H9 (cell line): Measurements from ENCODE around the gene PITRM1. TPM values are rescaled to one million over a fixed set of nuclear protein-coding genes. Genes with fewer than 3 reads are reported as not detected.

Experiments
- DNase-seq: peaks from one replicate; pipeline ENCODE4 v3.0.0-alpha.2; 2017
- H2AFZ ChIP-seq: one replicate; pipeline ENCODE4 v1.6.1; 2013; ENCODE audit warnings: mild to moderate bottlenecking, low read length, control low read depth, moderate library complexity
- H2AK5ac ChIP-seq: 2 replicates; pipeline ENCODE4 v1.6.1; 2013; ENCODE audit warnings: low read length, control low read depth, mixed read lengths; ENCODE audit not compliant: insufficient read length
- H2BK120ac ChIP-seq: one replicate; pipeline ENCODE4 v1.6.1; 2013; ENCODE audit warnings: low read depth, mild to moderate bottlenecking, low read length, control low read depth, inconsistent platforms; ENCODE audit not compliant: poor library complexity, severe bottlenecking
- H2BK12ac ChIP-seq: 2 replicates; pipeline ENCODE4 v1.6.1; 2013; ENCODE audit warnings: low read length, control low read depth, mixed read lengths, low read depth; ENCODE audit not compliant: insufficient read length
- H2BK15ac ChIP-seq: 2 replicates; pipeline ENCODE4 v1.6.1; 2013; ENCODE audit warnings: low read depth, low read length, control low read depth
- H2BK20ac ChIP-seq: one replicate; pipeline ENCODE4 v1.6.1; 2013; ENCODE audit warnings: low read depth, mild to moderate bottlenecking, low read length, control low read depth, inconsistent platforms; ENCODE audit not compliant: poor library complexity, severe bottlenecking
- H2BK5ac ChIP-seq: 2 replicates; pipeline ENCODE4 v1.6.1; 2013; ENCODE audit warnings: low read length, control low read depth, mixed read lengths; ENCODE audit not compliant: insufficient read length
- H3K14ac ChIP-seq: 2 replicates; pipeline ENCODE4 v1.6.1; 2013; ENCODE audit warnings: low read length, control low read depth; ENCODE audit not compliant: insufficient read depth
- H3K18ac ChIP-seq: 2 replicates; pipeline ENCODE4 v1.6.1; 2013; ENCODE audit warnings: low read depth, mild to moderate bottlenecking, mixed read lengths, low read length, control low read depth; ENCODE audit not compliant: insufficient read length
- H3K23ac ChIP-seq: 2 replicates; pipeline ENCODE4 v1.6.1; 2013; ENCODE audit warnings: low read length, control low read depth, mixed read lengths, low read depth; ENCODE audit not compliant: insufficient read length
- H3K23me2 ChIP-seq: 2 replicates; pipeline ENCODE4 v1.6.1; 2013; ENCODE audit warnings: low read depth, mild to moderate bottlenecking, mixed read lengths, low read length, control low read depth; ENCODE audit not compliant: insufficient read length, poor library complexity, severe bottlenecking
- H3K27ac ChIP-seq: 2 replicates; pipeline ENCODE4 v1.5.1; 2013; ENCODE audit warnings: low read length, control low read depth, mixed read lengths, low read depth; ENCODE audit not compliant: insufficient read length
- H3K27me3 ChIP-seq: 2 replicates; pipeline ENCODE4 v1.6.1; 2013; ENCODE audit warnings: low read length, control low read depth, inconsistent platforms; ENCODE audit not compliant: insufficient read depth
- H3K4ac ChIP-seq: 2 replicates; pipeline ENCODE4 v1.6.1; 2013; ENCODE audit warnings: low read depth, mild to moderate bottlenecking, control low read depth, inconsistent platforms, low read length, moderate library complexity
- H3K4me1 ChIP-seq: 2 replicates; pipeline ENCODE4 v1.6.1; 2013; ENCODE audit warnings: low read length, control low read depth, inconsistent platforms; ENCODE audit not compliant: insufficient read depth
- H3K4me2 ChIP-seq: 2 replicates; pipeline ENCODE4 v1.6.1; 2013; ENCODE audit warnings: low read length, control low read depth, mixed read lengths; ENCODE audit not compliant: insufficient read length, insufficient read depth
- H3K56ac ChIP-seq: 2 replicates; pipeline ENCODE4 v1.6.1; 2013; ENCODE audit warnings: low read depth, mild to moderate bottlenecking, mixed read lengths, low read length, control low read depth; ENCODE audit not compliant: insufficient read length
- H3K79me1 ChIP-seq: 2 replicates; pipeline ENCODE4 v1.6.1; 2013; ENCODE audit warnings: low read depth, mild to moderate bottlenecking, moderate library complexity, low read length, control low read depth, inconsistent platforms; ENCODE audit not compliant: insufficient read depth, poor library complexity, severe bottlenecking
- H3K79me2 ChIP-seq: 2 replicates; pipeline ENCODE4 v1.6.1; 2013; ENCODE audit warnings: low read length, control low read depth, inconsistent platforms; ENCODE audit not compliant: insufficient read depth
- H3K9ac ChIP-seq: 2 replicates; pipeline ENCODE4 v1.6.1; 2013; ENCODE audit warnings: low read length, control low read depth, mixed read lengths; ENCODE audit not compliant: insufficient read length; ENCODE audit errors: extremely low read depth
- H3K9me3 ChIP-seq: one replicate; pipeline ENCODE4 v1.6.1; 2013; ENCODE audit warnings: low read depth, low read length, inconsistent platforms; ENCODE audit not compliant: control insufficient read depth
- H3T11ph ChIP-seq: one replicate; pipeline ENCODE4 v1.6.1; 2013; ENCODE audit warnings: mild to moderate bottlenecking, low read length, control low read depth, inconsistent platforms
- H4K20me1 ChIP-seq: one replicate; pipeline ENCODE4 v1.6.1; 2013; ENCODE audit not compliant: control insufficient read depth, insufficient read length, insufficient read depth
- H4K5ac ChIP-seq: 2 replicates; pipeline ENCODE4 v1.6.1; 2013; ENCODE audit warnings: low read depth, mild to moderate bottlenecking, mixed read lengths, low read length, control low read depth; ENCODE audit not compliant: insufficient read length
- H4K8ac ChIP-seq: replicated peaks from 2 replicates; pipeline ENCODE4 v1.6.1; 2013; ENCODE audit warnings: low read length, control low read depth, mixed read lengths, low read depth; ENCODE audit not compliant: insufficient read length
- H4K91ac ChIP-seq: 2 replicates; pipeline ENCODE4 v1.6.1; 2013; ENCODE audit warnings: low read depth, mild to moderate bottlenecking, moderate library complexity, mixed read lengths, low read length, control low read depth; ENCODE audit not compliant: insufficient read length
- H3K27ac Mint-ChIP-seq, 3 experiments: 2 replicates in 2 of 3; 3 replicates in 1 of 3; pipeline ENCODE4 v1.8.0; 2020 to 2021; ENCODE audit warnings: mixed read lengths in 3 of 3, mild to moderate bottlenecking in 1 of 3, moderate library complexity in 1 of 3
- H3K27me3 Mint-ChIP-seq: 2 replicates; pipeline ENCODE4 v1.8.0; 2021; ENCODE audit warnings: low read depth, mild to moderate bottlenecking, moderate library complexity, mixed read lengths
- H3K36me3 Mint-ChIP-seq, 3 experiments: 2 replicates in 2 of 3; 3 replicates in 1 of 3; pipeline ENCODE4 v1.8.0; 2020 to 2021; ENCODE audit warnings: low read depth in 3 of 3, mixed read lengths in 3 of 3; ENCODE audit not compliant: insufficient read depth in 1 of 3
- H3K4me1 Mint-ChIP-seq, 2 experiments: 2 replicates each; pipeline ENCODE4 v1.8.0; 2020; ENCODE audit warnings: mixed read lengths in 2 of 2
- H3K4me3 Mint-ChIP-seq, 2 experiments: 2 replicates in 1 of 2; 3 replicates in 1 of 2; pipeline ENCODE4 v1.8.0; 2020 to 2021; ENCODE audit warnings: mild to moderate bottlenecking in 2 of 2, mixed read lengths in 2 of 2, moderate library complexity in 1 of 2
- H3K9me3 Mint-ChIP-seq, 2 experiments: 2 replicates in 1 of 2; 3 replicates in 1 of 2; pipeline ENCODE4 v1.8.0; 2020; ENCODE audit warnings: mild to moderate bottlenecking in 2 of 2, mixed read lengths in 2 of 2, moderate library complexity in 1 of 2
- WGBS: extraction: QIAGEN DNeasy Blood & Tissue Kit; methylation state at CpG from one replicate; pipeline ENCODE4 v1.1.7; 2013; ENCODE audit warnings: missing lambda C conversion rate, low lambda C conversion rate, mixed read lengths; ENCODE audit not compliant: insufficient read length; ENCODE audit errors: extremely low coverage; 5-methylcytosine and 5-hydroxymethylcytosine counted together
- total RNA-seq: library from RNA; stranded (reverse); gene quantifications from 2 replicates; pipeline ENCODE4 v1.2.1, GENCODE V29; 2021
- TF ChIP-seq, protein P1 (sequence below): fragments of 200-600 bp; sonication (generic); conservative IDR thresholded peaks from 3 replicates; pipeline ENCODE4 v1.8.0; 2021; ENCODE audit warnings: antibody characterized with exemption, mild to moderate bottlenecking

PITRM1 gene
- total RNA-seq, 1 experiment from 2014 or later = 27.8 TPM

DNA sequence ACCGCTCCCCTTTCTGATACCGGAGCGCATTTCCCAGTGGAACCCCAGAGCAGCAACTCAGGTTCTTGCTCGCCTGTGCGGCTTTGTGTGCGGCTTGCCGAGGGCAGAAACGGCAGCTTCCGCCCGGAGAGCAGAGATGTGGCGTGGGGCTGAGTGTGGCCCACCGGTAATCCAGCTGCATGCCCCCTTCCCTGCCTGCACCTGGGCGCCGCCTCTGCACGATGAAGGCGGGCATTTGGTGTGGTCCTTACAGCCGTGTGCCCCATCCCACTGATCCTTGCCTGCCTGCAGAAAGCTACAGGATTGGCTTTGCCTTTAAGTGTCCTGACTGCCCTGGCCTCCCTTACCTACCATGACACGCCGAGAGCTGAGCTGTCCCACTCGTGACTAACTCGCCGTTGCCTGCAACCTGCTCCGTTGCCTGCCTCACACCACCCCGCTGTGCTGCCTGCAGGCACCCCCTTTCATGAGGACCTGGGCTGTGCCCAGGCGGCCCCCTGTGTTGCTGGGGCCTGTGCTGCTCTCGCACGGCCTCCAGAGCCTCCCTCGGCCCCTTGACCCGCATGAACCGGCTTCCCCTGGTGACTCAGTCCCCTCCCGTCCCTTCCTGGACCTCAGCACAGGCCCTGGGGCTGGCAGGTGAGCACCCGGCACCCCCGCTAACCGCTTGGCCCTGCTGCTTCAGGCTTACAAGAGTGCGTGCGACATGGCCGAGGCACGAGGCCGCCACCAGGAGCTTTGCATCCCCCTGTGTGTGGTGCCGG is 48.0 kb downstream of the PITRM1 start:
- Histone ChIP-seq H2BK20ac (no peak overlapping the region), H3K23me2 (no peaks in the 10 kb centered on the region), H2BK15ac (no peak overlapping the region), H3K23ac (no peak overlapping the region), H3K27ac (no peak overlapping the region), H4K8ac (no peak overlapping the region), H3K79me1 (no peaks in the 10 kb centered on the region), H4K91ac (no peak overlapping the region), H2BK12ac (no peak overlapping the region), H2AK5ac (no peak overlapping the region), H3K56ac (no peak overlapping the region), H3K4me1 (no peaks in the 10 kb centered on the region), H2AFZ (no peak overlapping the region), H4K5ac (no peak overlapping the region), H3K14ac (no peak overlapping the region), H2BK5ac (no peak overlapping the region), H3K9ac (no peak overlapping the region), H2BK120ac (no peak overlapping the region), H3K4ac (no peak overlapping the region), H3K9me3 (no peaks in the 10 kb centered on the region), H3T11ph (no peak overlapping the region), H4K20me1 (no peaks in the 10 kb centered on the region), H3K27me3 (no peaks in the 10 kb centered on the region), H3K4me2 (no peak overlapping the region), H3K79me2 (no peaks in the 10 kb centered on the region), H3K18ac (no peak overlapping the region)
- Mint-ChIP-seq H3K4me1 (no peaks in the 10 kb centered on the region), H3K27me3 (no peaks in the 10 kb centered on the region), H3K36me3 (peaks cover 30 to 82% (median 77%) of the 10 kb centered on the region in 3 experiments; a peak in 6 of 7 replicates), H3K27ac (peak overlapping the region in 2 of 3 experiments; percentile 44; a peak in 2 of 7 replicates), H3K4me3 (no peak overlapping the region), H3K9me3 (no peaks in the 10 kb centered on the region)
- DNase-seq = no peak
- WGBS = no CpG with 5 or more reads among the region's 40 CpGs
- TF ChIP-seq, protein P1, sequence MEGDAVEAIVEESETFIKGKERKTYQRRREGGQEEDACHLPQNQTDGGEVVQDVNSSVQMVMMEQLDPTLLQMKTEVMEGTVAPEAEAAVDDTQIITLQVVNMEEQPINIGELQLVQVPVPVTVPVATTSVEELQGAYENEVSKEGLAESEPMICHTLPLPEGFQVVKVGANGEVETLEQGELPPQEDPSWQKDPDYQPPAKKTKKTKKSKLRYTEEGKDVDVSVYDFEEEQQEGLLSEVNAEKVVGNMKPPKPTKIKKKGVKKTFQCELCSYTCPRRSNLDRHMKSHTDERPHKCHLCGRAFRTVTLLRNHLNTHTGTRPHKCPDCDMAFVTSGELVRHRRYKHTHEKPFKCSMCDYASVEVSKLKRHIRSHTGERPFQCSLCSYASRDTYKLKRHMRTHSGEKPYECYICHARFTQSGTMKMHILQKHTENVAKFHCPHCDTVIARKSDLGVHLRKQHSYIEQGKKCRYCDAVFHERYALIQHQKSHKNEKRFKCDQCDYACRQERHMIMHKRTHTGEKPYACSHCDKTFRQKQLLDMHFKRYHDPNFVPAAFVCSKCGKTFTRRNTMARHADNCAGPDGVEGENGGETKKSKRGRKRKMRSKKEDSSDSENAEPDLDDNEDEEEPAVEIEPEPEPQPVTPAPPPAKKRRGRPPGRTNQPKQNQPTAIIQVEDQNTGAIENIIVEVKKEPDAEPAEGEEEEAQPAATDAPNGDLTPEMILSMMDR = no peak
